ENCODE data around the gene TMEM63B.

DNA sequence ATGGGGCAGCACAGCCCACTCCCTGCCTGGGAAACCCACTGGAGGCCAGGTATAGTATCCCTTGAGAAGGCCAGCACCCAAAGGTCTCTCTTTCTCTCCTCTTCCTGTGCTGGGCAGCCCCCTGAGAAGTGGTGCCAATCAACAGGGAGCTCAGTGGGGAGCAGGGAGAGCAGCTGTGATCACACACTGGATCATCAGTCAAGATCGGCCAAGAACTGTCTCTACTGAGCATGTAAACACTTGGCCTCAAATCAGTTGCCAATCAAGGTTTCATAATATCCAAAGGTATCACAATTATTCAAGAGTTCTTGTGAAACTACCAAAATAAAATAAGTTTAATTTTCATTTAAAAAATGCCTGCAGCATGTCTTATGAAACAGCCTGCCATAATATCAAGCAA, 18.9 kb upstream of the TMEM63B start:
- no peak for TF ChIP-seq SP2 (IDR thresholded peaks at IDR 0.05; ENCODE audit: low read length)
- TF ChIP-seq, protein P1, sequence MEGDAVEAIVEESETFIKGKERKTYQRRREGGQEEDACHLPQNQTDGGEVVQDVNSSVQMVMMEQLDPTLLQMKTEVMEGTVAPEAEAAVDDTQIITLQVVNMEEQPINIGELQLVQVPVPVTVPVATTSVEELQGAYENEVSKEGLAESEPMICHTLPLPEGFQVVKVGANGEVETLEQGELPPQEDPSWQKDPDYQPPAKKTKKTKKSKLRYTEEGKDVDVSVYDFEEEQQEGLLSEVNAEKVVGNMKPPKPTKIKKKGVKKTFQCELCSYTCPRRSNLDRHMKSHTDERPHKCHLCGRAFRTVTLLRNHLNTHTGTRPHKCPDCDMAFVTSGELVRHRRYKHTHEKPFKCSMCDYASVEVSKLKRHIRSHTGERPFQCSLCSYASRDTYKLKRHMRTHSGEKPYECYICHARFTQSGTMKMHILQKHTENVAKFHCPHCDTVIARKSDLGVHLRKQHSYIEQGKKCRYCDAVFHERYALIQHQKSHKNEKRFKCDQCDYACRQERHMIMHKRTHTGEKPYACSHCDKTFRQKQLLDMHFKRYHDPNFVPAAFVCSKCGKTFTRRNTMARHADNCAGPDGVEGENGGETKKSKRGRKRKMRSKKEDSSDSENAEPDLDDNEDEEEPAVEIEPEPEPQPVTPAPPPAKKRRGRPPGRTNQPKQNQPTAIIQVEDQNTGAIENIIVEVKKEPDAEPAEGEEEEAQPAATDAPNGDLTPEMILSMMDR (IDR thresholded peaks at IDR 0.05; ENCODE audit: control extremely low read depth in 1 of 3, insufficient read depth in 1 of 3, low read depth in 1 of 3, low read length in 3 of 3), result no peak
- no peak for TF ChIP-seq BRCA1 (IDR thresholded peaks at IDR 0.05; ENCODE audit: low read depth, low read length)

All from H1 (cell line).